Chondrocyte (in vitro differentiated cells): ENCODE measurements around the gene RND3. TPM values are rescaled to one million over a fixed set of nuclear protein-coding genes. Genes with fewer than 3 reads are reported as not detected.
A peak's percentile ranks its signal among the peaks of the same experiment; 100 is the strongest.

Experiments
- DNase-seq: peaks from one replicate; pipeline ENCODE4 v3.0.0; 2021; ENCODE audit warnings: mixed read lengths, low spot score
- H3K27ac Mint-ChIP-seq: one replicate; pipeline ENCODE4 v1.8.0; 2021; ENCODE audit warnings: mild to moderate bottlenecking, moderate library complexity, mixed read lengths; ENCODE audit not compliant: unreplicated experiment
- H3K27me3 Mint-ChIP-seq: 2 replicates; pipeline ENCODE4 v1.8.0; 2021; ENCODE audit warnings: low read depth, mixed read lengths
- H3K36me3 Mint-ChIP-seq: 2 replicates; pipeline ENCODE4 v1.8.0; 2021; ENCODE audit warnings: low read depth, mixed read lengths
- H3K4me1 Mint-ChIP-seq: 2 replicates; pipeline ENCODE4 v1.8.0; 2021; ENCODE audit warnings: low read depth, mild to moderate bottlenecking, mixed read lengths
- H3K4me3 Mint-ChIP-seq: one replicate; pipeline ENCODE4 v1.8.0; 2021; ENCODE audit warnings: mild to moderate bottlenecking, moderate library complexity, mixed read lengths; ENCODE audit not compliant: unreplicated experiment
- H3K9me3 Mint-ChIP-seq: 2 replicates; pipeline ENCODE4 v1.8.0; 2021; ENCODE audit warnings: low read depth, mixed read lengths
- CTCF ChIP-seq: fragments of 200-600 bp; sonication (generic); IDR thresholded peaks from 2 replicates; pipeline ENCODE4 v1.5.0; 2021; ENCODE audit warnings: antibody characterized with exemption, mild to moderate bottlenecking, moderate library complexity
- total RNA-seq: library from RNA; stranded (reverse); gene quantifications from 3 replicates; pipeline ENCODE4 v1.2.1, GENCODE V29; 2021

The RND3 gene
- total RNA-seq, 1 donor from 2014 or later, result 124 TPM

GRCh38 chr2:150530168-150530567, 42.7 kb upstream of the RND3 start:
- no peak for DNase-seq
- no peak for TF ChIP-seq CTCF
- no peaks in the 10 kb centered on the region for H3K9me3 Mint-ChIP-seq
- no peaks in the 10 kb centered on the region for H3K27me3 Mint-ChIP-seq
- no peaks in the 10 kb centered on the region for H3K36me3 Mint-ChIP-seq
- H3K4me1 Mint-ChIP-seq, result peaks cover 62% of the 10 kb centered on the region
- H3K4me3 Mint-ChIP-seq, result no peak overlapping the region
- H3K27ac Mint-ChIP-seq, result peak overlapping the region; percentile 39

- DNase-seq, result no peak
- Mint-ChIP-seq H3K4me1 (peaks cover 62% of the 10 kb centered on the region), H3K4me3 (peak overlapping the region; percentile 3), H3K27ac (peak overlapping the region; percentile 93), H3K36me3 (no peaks in the 10 kb centered on the region), H3K27me3 (no peaks in the 10 kb centered on the region), H3K9me3 (no peaks in the 10 kb centered on the region)
- TF ChIP-seq CTCF, result no peak
These were observed 41.7 kb upstream of the RND3 start for GRCh38 chr2:150528861-150529801.

- H3K27me3 Mint-ChIP-seq, result no peaks in the 10 kb centered on the region
- no peaks in the 10 kb centered on the region for H3K36me3 Mint-ChIP-seq
- no peak for DNase-seq
- H3K4me3 Mint-ChIP-seq, result no peak overlapping the region
- peak; percentile 58 for TF ChIP-seq CTCF
- peak overlapping the region; percentile 94 for H3K27ac Mint-ChIP-seq
- peaks cover 44% of the 10 kb centered on the region for H3K4me1 Mint-ChIP-seq
- no peaks in the 10 kb centered on the region for H3K9me3 Mint-ChIP-seq
These were observed 39.4 kb upstream of the RND3 start for GRCh38 chr2:150526827-150527226.

GRCh38 chr2:150526006-150526405, 38.5 kb upstream of the RND3 start:
- no peak for TF ChIP-seq CTCF
- Mint-ChIP-seq H3K4me3 (no peak overlapping the region), H3K4me1 (peaks cover 47% of the 10 kb centered on the region), H3K36me3 (no peaks in the 10 kb centered on the region), H3K27me3 (no peaks in the 10 kb centered on the region), H3K9me3 (no peaks in the 10 kb centered on the region), H3K27ac (peak overlapping the region; percentile 94)
- no peak for DNase-seq

- H3K27ac Mint-ChIP-seq, result no peak overlapping the region
- H3K4me1 Mint-ChIP-seq, result peaks cover 49% of the 10 kb centered on the region
- no peak for TF ChIP-seq CTCF
- no peaks in the 10 kb centered on the region for H3K36me3 Mint-ChIP-seq
- no peaks in the 10 kb centered on the region for H3K27me3 Mint-ChIP-seq
- H3K4me3 Mint-ChIP-seq, result no peak overlapping the region
- no peaks in the 10 kb centered on the region for H3K9me3 Mint-ChIP-seq
- no peak for DNase-seq
These were observed 34.8 kb upstream of the RND3 start for GRCh38 chr2:150522269-150522668.
